Measurements from ENCODE around the gene CCRL2.

Gene CCRL2

DNA sequence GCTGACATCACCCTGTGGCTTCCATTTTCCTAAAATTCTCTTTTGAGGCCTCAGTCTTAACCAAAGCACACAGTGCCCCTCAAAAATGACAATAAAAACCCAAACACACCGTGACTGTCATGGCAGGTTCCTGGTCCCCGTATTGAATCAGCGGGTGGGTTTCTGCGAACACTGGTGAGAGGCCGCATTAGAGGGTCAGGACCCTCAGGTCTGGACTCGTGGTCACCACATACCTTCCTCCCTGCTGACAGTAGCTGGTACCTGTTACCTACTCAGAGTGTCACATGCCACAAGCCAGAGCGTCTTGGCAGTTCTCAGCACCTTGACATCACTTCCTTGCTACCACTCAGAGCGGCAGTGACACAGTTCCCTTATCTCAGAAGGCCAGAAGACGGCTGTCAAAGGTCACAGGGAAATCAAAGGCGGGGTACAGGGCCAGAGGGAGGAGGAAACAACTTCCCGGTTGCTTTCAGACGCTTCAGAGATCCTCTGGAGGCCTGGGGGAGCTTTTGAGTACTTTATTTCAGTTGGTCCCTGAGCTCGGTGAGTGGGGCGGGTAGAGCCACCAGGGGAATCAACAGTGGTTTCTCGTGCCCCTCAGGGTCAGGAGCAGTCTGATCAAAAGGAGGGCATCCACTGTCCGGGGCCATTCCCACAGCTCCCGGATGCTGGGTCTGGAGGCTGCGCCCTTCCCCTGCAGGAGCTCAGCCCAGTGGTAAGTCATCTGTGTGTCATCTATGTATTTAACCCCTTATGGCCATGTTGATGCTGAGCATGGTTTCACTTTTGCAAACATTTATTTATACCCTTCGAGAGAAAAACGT, at the start of gene CCRL2, which contains the start of gene CCR5AS:
CCRL2 (plus strand) TSS at position 472 of the 824 bp plus-strand sequence. CDS start 821 bp downstream, outside the sequence.
CCR5AS (minus strand) TSS at position 279 of the 824 bp plus-strand sequence.
- DNase-seq: no peak

GRCh38 chr3:46358466-46358865, 48.6 kb upstream of the CCRL2 start:
- DNase-seq: no peak

GRCh38 chr3:46359733-46360493, 47.1 kb upstream of the CCRL2 start:
- DNase-seq: no peak

GRCh38 chr3:46360907-46361306, 46.2 kb upstream of the CCRL2 start:
- DNase-seq: no peak

GRCh38 chr3:46361408-46362283, 45.4 kb upstream of the CCRL2 start:
- DNase-seq: no peak

DNA sequence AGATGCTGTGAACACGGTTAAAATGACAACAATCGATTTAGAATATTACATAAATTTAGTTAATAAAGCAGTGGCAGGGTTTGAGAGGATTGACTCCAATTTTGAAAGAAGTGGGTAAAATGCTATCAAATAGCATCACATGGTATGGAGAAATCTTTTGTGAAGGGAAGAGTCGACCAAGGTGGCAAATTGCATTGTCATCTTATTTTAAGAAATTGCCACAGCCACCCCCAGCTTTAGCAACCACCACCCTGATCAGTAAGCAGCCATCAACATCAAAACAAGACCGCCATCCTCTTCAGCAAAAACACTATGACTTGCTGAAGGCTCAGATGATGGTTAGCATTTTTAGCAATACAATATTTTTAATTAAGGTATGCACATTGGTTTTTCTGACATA, 42.0 kb upstream of the CCRL2 start:
- DNase-seq: no peak

DNA sequence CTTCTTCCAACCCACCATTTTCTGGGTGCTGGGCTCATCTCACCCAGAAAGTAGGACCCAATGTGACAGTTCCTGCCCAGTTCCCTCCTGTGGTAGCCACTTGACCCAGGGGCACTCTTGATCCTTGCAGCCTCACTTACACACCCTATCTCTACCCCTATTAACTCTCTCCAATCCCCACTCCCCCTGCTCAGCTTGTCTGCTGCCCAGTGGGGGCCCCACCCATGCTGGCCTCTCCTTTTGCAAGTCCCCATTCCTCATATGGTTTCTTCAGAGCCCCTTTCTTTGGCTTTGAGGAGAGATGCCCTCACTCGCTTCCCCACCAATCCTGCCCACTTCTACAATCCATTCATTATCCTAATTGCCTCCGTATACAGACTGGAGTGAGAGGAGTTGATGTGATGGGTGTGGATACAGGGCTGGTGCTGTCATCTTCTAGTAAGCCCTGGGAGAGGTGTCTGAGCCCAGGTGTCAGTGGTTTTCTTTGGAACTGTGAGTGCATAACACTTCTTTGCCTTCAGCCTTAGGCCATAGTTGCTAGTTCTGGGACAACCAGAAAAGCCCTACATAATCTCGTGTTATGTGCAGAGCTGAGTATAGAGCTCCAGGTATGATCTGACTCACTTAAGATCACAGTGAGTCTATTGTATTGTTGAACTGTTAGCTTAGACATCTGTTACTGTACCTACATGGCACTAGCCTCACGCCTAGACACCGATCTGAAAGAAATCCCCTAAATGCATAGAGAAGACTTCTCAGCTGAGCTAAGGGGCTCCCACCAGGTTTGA, 41.1 kb upstream of the CCRL2 start:
- no peak for DNase-seq

GRCh38 chr3:46367811-46368210, 39.2 kb upstream of the CCRL2 start:
- no peak for DNase-seq

DNA sequence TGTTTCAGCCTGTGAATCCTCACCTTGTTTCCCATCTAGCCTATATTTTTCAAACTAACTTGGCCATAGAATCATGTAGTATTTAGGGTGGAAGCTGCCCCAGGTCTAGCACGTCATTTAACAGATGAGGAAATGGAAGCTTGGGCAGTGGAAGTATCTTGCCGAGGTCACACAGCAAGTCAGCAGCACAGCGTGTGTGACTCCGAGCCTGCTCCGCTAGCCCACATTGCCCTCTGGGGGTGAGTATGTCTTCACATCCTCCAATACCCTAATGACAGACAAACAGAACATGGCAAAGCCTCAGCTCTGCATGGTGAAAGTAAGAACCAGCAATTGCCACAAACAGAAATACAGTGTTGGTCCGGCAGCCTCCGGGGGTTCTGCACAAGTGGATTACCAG, 38.5 kb upstream of the CCRL2 start:
- no peak for DNase-seq

GRCh38 chr3:46369151-46369550, 37.9 kb upstream of the CCRL2 start:
- no peak for DNase-seq

GRCh38 chr3:46369675-46370132, 37.4 kb upstream of the CCRL2 start:
- no peak for DNase-seq

GRCh38 chr3:46370839-46371518, 36.1 kb upstream of the CCRL2 start, which contains the start of gene CCR5:
TSS of gene CCR5 (plus strand) at chr3:46370946. CDS start at chr3:46372903, 1,957 bp downstream.
- no peak for DNase-seq

GRCh38 chr3:46371519-46372340, 35.3 kb upstream of the CCRL2 start:
- no peak for DNase-seq

- DNase-seq: no peak
Measured at GRCh38 chr3:46372492-46373359, 34.3 kb upstream of the CCRL2 start.

- no peak for DNase-seq
Measured at GRCh38 chr3:46374755-46375154, 32.3 kb upstream of the CCRL2 start.

GRCh38 chr3:46375218-46375617, 31.8 kb upstream of the CCRL2 start:
- DNase-seq: no peak

DNA sequence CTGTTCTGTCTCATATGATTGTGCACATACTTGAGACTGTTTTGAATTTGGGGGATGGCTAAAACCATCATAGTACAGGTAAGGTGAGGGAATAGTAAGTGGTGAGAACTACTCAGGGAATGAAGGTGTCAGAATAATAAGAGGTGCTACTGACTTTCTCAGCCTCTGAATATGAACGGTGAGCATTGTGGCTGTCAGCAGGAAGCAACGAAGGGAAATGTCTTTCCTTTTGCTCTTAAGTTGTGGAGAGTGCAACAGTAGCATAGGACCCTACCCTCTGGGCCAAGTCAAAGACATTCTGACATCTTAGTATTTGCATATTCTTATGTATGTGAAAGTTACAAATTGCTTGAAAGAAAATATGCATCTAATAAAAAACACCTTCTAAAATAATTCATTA, 31.2 kb upstream of the CCRL2 start:
- DNase-seq: no peak

DNA sequence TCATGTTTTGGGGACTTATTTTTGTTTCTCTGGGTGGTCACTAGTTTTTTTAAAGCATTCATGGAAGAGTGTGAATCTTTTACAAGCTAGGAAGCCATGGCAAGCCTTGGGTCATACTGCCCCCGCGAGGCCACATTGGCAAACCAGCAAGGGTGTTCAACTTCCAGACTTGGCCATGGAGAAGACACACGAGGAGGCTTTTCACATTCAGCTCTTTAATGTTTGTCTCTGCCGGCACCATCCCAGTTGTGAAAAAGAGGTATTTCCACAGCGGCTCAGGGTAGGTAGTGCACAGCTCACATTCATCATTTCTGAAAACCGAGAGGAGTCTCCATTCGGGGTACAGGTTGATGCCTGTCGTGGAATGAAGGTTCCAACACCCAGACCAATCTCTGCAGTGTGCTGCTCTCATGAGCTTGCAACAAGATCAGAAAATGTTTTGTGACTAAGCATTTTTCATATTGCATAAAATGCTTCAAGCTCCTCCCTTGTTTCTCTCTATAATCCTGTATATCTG, 28.6 kb upstream of the CCRL2 start:
- no peak for DNase-seq
